ENCODE data around the gene RASA3. TPM values are rescaled to one million over a fixed set of nuclear protein-coding genes. Genes with fewer than 3 reads are reported as not detected.

RASA3 gene
- total RNA-seq, 1 donor from 2014 or later = 2.6 TPM

DNA sequence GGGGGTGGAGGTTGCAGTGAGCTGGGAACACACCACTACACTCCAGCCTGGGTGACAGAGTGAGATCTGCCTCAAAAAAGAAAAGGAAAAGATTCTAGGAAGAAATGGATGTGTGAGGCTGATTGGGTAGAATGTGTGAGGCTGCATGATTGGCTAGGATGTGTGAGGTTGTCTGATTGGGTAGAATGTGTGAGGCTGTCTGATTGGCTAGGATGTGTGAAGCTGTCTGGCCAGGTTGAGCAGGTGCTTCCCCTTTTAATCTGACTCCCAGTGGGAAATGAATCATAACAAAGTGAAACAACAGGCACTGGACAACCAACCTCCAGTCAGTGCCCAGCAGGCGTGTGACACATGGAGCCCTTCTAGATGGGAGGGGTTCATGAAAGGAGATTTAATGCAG, 173.2 kb downstream of the RASA3 start:
- TF ChIP-seq, protein P1, sequence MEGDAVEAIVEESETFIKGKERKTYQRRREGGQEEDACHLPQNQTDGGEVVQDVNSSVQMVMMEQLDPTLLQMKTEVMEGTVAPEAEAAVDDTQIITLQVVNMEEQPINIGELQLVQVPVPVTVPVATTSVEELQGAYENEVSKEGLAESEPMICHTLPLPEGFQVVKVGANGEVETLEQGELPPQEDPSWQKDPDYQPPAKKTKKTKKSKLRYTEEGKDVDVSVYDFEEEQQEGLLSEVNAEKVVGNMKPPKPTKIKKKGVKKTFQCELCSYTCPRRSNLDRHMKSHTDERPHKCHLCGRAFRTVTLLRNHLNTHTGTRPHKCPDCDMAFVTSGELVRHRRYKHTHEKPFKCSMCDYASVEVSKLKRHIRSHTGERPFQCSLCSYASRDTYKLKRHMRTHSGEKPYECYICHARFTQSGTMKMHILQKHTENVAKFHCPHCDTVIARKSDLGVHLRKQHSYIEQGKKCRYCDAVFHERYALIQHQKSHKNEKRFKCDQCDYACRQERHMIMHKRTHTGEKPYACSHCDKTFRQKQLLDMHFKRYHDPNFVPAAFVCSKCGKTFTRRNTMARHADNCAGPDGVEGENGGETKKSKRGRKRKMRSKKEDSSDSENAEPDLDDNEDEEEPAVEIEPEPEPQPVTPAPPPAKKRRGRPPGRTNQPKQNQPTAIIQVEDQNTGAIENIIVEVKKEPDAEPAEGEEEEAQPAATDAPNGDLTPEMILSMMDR (IDR thresholded peaks at IDR 0.05; ENCODE audit: insufficient read depth, low read length, severe bottlenecking) = no peak
- no peaks in the 10 kb centered on the region for H3K27me3 ChIP-seq (ENCODE audit: control insufficient read depth, insufficient read depth, low read length)
- H3K36me3 ChIP-seq (ENCODE audit: control insufficient read depth, insufficient read depth, low read length) = no peaks in the 10 kb centered on the region
- FAIRE-seq = no peak
- H3K4me3 ChIP-seq (ENCODE audit: low read depth, low read length) = no peak overlapping the region
- peak; percentile 76 for DNase-seq (ENCODE audit: low read depth)

DNA sequence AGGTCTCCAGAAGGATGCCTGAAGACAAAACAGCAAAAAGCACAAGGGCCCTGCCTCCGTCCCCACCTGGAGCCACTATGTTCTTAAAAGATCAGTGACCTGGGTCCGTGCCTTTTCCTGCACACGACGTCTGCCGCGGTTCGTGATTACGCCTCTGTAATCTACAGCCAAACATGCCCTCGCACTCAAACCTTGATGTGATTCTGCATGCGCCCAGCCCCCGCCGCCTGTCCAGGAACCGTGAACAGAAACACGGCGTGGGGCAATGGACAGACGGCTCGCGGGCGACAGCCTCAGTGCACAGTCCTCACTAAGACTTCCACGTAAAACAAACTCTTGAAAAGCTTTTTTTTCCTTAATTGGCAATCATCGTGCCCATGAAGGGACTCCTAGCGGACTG, 174.1 kb downstream of the RASA3 start:
- no peaks in the 10 kb centered on the region for H3K36me3 ChIP-seq (ENCODE audit: control insufficient read depth, insufficient read depth, low read length)
- H3K4me3 ChIP-seq (ENCODE audit: low read depth, low read length) = no peak overlapping the region
- DNase-seq (ENCODE audit: low read depth) (no peak), FAIRE-seq (no peak)
- no peaks in the 10 kb centered on the region for H3K27me3 ChIP-seq (ENCODE audit: control insufficient read depth, insufficient read depth, low read length)
- TF ChIP-seq, protein P1 (IDR thresholded peaks at IDR 0.05; ENCODE audit: insufficient read depth, low read length, severe bottlenecking) = no peak

DNA sequence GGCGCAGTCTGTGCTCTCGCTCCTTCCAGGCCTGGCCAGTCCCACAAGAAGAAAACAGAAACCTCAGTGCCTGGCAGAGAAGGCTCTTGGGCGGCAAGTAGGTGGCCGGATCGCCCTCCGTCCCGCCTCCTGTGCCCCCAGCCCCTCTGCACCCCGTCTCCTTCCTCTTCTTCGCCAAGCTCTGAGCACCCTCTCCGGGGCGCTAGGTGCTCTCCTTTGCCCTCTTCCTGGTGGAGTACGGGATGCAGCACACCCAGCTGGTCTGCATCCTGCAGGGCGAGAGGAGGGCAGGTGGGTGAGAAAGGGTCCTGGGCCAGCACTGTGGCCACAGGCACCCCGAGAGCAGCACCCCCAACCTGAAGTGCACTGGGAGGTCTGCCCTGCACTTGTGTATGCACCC, 175.9 kb downstream of the RASA3 start:
- FAIRE-seq = no peak
- no peaks in the 10 kb centered on the region for H3K27me3 ChIP-seq (ENCODE audit: control insufficient read depth, insufficient read depth, low read length)
- TF ChIP-seq, protein P1 (IDR thresholded peaks at IDR 0.05; ENCODE audit: insufficient read depth, low read length, severe bottlenecking) = no peak
- no peak overlapping the region for H3K4me3 ChIP-seq (ENCODE audit: low read depth, low read length)
- no peaks in the 10 kb centered on the region for H3K36me3 ChIP-seq (ENCODE audit: control insufficient read depth, insufficient read depth, low read length)
- no peak for DNase-seq (ENCODE audit: low read depth)

DNA sequence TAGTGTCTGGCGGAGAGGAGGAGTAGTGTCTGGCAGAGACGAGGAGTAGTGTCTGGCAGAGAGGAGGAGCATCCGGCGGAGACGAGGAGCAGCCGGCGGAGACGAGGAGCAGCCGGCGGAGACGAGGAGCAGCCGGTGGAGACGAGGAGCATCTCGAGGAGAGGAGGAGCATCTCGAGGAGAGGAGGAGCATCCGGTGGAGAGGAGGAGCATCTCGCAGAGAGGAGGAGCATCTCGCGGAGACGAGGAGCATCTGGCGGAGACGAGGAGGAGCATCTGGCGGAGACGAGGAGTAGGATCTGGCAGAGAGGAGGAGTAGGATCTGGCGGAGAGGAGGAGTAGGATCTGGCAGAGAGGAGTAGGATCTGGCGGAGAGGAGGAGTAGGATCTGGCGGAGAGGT, 176.7 kb downstream of the RASA3 start:
- TF ChIP-seq, protein P1 (IDR thresholded peaks at IDR 0.05; ENCODE audit: insufficient read depth, low read length, severe bottlenecking) = no peak
- no peaks in the 10 kb centered on the region for H3K36me3 ChIP-seq (ENCODE audit: control insufficient read depth, insufficient read depth, low read length)
- no peaks in the 10 kb centered on the region for H3K27me3 ChIP-seq (ENCODE audit: control insufficient read depth, insufficient read depth, low read length)
- DNase-seq (ENCODE audit: low read depth) = no peak
- H3K4me3 ChIP-seq (ENCODE audit: low read depth, low read length) = no peak overlapping the region
- no peak for FAIRE-seq

DNA sequence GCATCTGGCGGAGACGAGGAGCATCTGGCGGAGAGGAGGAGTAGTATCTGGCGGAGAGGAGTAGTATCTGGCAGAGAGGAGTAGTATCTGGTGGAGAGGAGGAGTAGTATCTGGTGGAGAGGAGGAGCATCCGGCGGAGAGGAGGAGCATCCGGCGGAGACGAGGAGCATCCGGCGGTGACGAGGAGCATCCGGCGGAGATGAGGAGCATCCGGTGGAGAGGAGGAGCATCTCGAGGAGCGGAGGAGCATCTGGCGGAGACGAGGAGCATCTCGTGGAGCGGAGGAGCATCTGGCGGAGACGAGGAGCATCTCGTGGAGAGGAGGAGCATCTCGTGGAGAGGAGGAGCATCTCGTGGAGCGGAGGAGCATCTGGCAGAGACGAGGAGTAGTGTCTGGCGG, 177.2 kb downstream of the RASA3 start:
- no peaks in the 10 kb centered on the region for H3K36me3 ChIP-seq (ENCODE audit: control insufficient read depth, insufficient read depth, low read length)
- no peaks in the 10 kb centered on the region for H3K27me3 ChIP-seq (ENCODE audit: control insufficient read depth, insufficient read depth, low read length)
- DNase-seq (ENCODE audit: low read depth) = no peak
- H3K4me3 ChIP-seq (ENCODE audit: low read depth, low read length) = no peak overlapping the region
- no peak for FAIRE-seq
- TF ChIP-seq, protein P1 (IDR thresholded peaks at IDR 0.05; ENCODE audit: insufficient read depth, low read length, severe bottlenecking) = no peak

DNA sequence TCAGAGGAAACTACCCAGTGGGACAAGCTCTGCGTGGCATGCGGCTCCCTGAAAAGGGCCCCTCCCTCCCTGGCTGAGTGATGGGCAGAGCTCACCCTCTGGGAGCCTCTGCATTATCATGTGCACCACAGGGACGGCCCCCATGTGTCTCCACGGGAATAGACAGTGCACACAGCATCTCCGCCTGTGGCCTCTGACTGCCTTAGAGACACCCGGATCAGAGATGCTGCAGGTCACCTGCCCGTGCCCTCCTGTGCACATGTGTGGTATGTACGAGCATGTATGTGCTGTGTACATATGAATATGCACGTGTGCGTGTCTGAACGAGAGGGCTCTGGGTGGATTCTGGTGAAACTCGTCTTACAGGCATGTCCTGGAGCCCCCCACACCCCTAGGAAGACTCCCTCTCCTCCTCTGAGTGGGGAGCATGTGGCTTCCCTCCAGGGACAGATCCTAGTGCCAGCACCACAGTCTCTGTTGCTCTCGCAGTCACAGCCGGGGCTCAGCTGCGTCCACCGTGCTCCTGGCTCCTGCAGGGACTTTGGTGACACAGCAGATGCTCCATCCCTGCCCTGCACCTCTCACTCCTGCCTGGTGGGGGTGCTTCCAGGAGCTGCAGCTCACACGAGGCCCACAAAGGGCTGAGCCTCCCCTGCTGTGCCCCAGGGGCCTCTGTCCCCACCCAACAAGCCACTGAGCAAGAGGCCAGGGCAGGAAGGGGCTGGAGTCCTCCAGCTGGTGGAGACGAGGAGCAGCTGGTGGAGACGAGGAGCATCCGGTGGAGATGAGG, 178.2 kb downstream of the RASA3 start:
- no peak overlapping the region for H3K4me3 ChIP-seq (ENCODE audit: low read depth, low read length)
- H3K27me3 ChIP-seq (ENCODE audit: control insufficient read depth, insufficient read depth, low read length) = peaks cover 1% of the 10 kb centered on the region
- no peaks in the 10 kb centered on the region for H3K36me3 ChIP-seq (ENCODE audit: control insufficient read depth, insufficient read depth, low read length)
- TF ChIP-seq, protein P1 (IDR thresholded peaks at IDR 0.05; ENCODE audit: insufficient read depth, low read length, severe bottlenecking) = no peak
- no peak for DNase-seq (ENCODE audit: low read depth)
- no peak for FAIRE-seq

Data from bronchial epithelial cell (primary cell).